ENCODE measurements around the gene MED8. TPM values are rescaled to one million over a fixed set of nuclear protein-coding genes. Genes with fewer than 3 reads are reported as not detected.

The MED8 gene
- total RNA-seq, 1 donor from 2014 or later: 19.7 TPM

GRCh38 chr1:43363283-43363934 is 26.2 kb downstream of the MED8 start:
- ATAC-seq: no peak
- DNase-seq (ENCODE audit: low spot score): no peak

GRCh38 chr1:43360616-43361015 is 29.0 kb downstream of the MED8 start:
- ATAC-seq (no peak), DNase-seq (ENCODE audit: low spot score) (no peak)

GRCh38 chr1:43359696-43360095 is 29.9 kb downstream of the MED8 start:
- no peak for DNase-seq (ENCODE audit: low spot score)
- no peak for ATAC-seq

- DNase-seq (ENCODE audit: low spot score): peak; percentile 98
- peak; percentile 98 for ATAC-seq
These were observed 30.6 kb downstream of the MED8 start, which contains the start of gene CDC20 for GRCh38 chr1:43358746-43359693. Gene CDC20, plus strand, starts transcription at chr1:43358981. Its CDS starts 235 bp downstream, at chr1:43359216.

GRCh38 chr1:43358121-43358745 is 31.4 kb downstream of the MED8 start:
- no peak for DNase-seq (ENCODE audit: low spot score)
- ATAC-seq: peak; percentile 56

GRCh38 chr1:43357251-43357650 is 32.3 kb downstream of the MED8 start:
- no peak for ATAC-seq

GRCh38 chr1:43354936-43355335 is 34.7 kb downstream of the MED8 start:
- DNase-seq (ENCODE audit: low spot score): no peak
- ATAC-seq: no peak

More at GRCh38 chr1:43357251-43357650, 32.3 kb downstream of the MED8 start:
- DNase-seq (ENCODE audit: low spot score): no peak

GRCh38 chr1:43354471-43354870 is 35.1 kb downstream of the MED8 start:
- no peak for DNase-seq (ENCODE audit: low spot score)
- ATAC-seq: no peak

- ATAC-seq: no peak
- DNase-seq (ENCODE audit: low spot score): no peak
These were observed 36.7 kb downstream of the MED8 start for GRCh38 chr1:43352881-43353280.

GRCh38 chr1:43352351-43352705 is 37.3 kb downstream of the MED8 start:
- ATAC-seq: no peak
- DNase-seq (ENCODE audit: low spot score): no peak

- ATAC-seq: no peak
- DNase-seq (ENCODE audit: low spot score): no peak
These were observed 37.9 kb downstream of the MED8 start for GRCh38 chr1:43351421-43352350.

GRCh38 chr1:43350976-43351375 is 38.6 kb downstream of the MED8 start:
- ATAC-seq (no peak), DNase-seq (ENCODE audit: low spot score) (no peak)

- no peak for ATAC-seq
- DNase-seq (ENCODE audit: low spot score): no peak
These were observed 39.9 kb downstream of the MED8 start for GRCh38 chr1:43349594-43350306.

GRCh38 chr1:43348809-43349593 is 40.6 kb downstream of the MED8 start:
- DNase-seq (ENCODE audit: low spot score) (peak; percentile 96), ATAC-seq (peak; percentile 94)

- DNase-seq (ENCODE audit: low spot score): no peak
These were observed 41.2 kb downstream of the MED8 start for GRCh38 chr1:43348343-43348808.

GRCh38 chr1:43346636-43347035 is 43.0 kb downstream of the MED8 start:
- DNase-seq (ENCODE audit: low spot score) (no peak), ATAC-seq (no peak)

More at GRCh38 chr1:43348343-43348808, 41.2 kb downstream of the MED8 start:
- peak; percentile 17 for ATAC-seq

GRCh38 chr1:43345120-43345519 is 44.5 kb downstream of the MED8 start:
- ATAC-seq (no peak), DNase-seq (ENCODE audit: low spot score) (no peak)

GRCh38 chr1:43344267-43344850 is 45.2 kb downstream of the MED8 start:
- no peak for ATAC-seq
- no peak for DNase-seq (ENCODE audit: low spot score)
